ENCODE measurements around the gene ARSG. TPM values are rescaled to one million over a fixed set of nuclear protein-coding genes. Genes with fewer than 3 reads are reported as not detected.
"Not testable (repeated sequence)": the region's sequence is repeated elsewhere in the genome, so short reads cannot be mapped to it uniquely, and the experiment has no call there.

Gene ARSG
- polyA plus RNA-seq, 2 of the 4 experiments (the other 2 are of a cell fraction) = 0.57 to 1.7 TPM

DNA sequence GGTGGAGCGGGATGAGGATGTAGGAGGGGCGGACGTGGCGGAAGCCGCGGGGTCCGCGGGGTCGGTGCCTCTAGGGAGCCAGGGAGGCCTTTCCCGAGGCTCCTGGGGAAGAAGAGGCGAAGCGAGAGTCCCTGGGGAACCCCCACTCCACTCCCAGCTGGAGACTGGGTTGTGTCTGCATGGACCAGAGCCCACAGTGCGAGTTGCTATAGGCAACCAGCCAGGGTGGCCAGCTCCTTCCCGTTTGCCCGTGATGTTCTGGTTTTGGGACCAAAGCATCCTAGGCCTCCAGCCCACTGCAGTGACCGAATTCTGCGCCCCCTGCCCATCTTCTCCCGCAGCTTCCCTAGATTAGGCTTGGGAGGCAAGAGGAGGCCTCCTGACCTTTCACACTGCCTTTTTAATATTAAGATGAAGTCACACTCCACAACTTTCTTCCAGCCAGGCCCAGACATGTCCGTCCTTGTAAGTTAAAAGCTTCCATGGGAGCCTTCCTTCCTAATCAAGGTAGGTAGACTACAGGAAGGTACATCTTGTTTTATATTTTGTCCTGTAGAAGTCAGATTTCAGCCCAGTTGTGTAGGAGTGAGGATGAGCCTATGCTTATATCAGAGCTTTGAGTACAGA is 43.0 kb upstream of the ARSG start:
- H3K4me1 ChIP-seq = peaks cover 9% of the 10 kb centered on the region; the same call in 2 of the 3 replicates
- ChIA-PET CTCF (interaction anchor here (1.1 to 5.6 kb wide), 12 partner anchors 10 to 218 kb away, joined by 4 to 32 read pairs (median 10); no protein-coding TSS in a partner anchor), POLR2A (interaction anchor here (0.6 to 2.1 kb wide), 11 partner anchors 14 to 210 kb away, joined by 3 to 20 read pairs (median 4); partner anchors contain the start of genes ARSG, SLC16A6 and WIPI1)
- FAIRE-seq (no peak), DNase-seq (ENCODE audit: low read depth in 1 of 2, low spot score in 1 of 2) (peak in 1 of 2 experiments; percentile 42), ATAC-seq (peak; percentile 70 to 72)
- peak overlapping the region; percentile 87 to 94 for H3K27ac ChIP-seq
- H3K4me3 ChIP-seq = peak overlapping the region; percentile 67
- TF ChIP-seq KDM5A (IDR thresholded peaks at IDR 0.05) (peak; percentile 38; the same call in 1 of the 2 replicates), BCL3 (IDR thresholded peaks at IDR 0.05) (0 out of 3 replicates have a peak, but pooled peaks have one; percentile 17), CHD2 (IDR thresholded peaks at IDR 0.05; ENCODE audit: low read length, partially characterized antibody) (no peak), JUN (IDR thresholded peaks at IDR 0.05) (peak; percentile 19 to 68; a peak in 2 of 5 replicates), TFCP2L1 (CRISPR knock-in tag; IDR thresholded peaks at IDR 0.05) (0 out of 2 replicates have a peak, but pooled peaks have one; percentile 48)
- 3% methylated on average over 19 of the region's 19 CpGs for WGBS (ENCODE audit: missing lambda C conversion rate)
- H3K9me3 ChIP-seq = no peaks in the 10 kb centered on the region
- H3K4me2 ChIP-seq = peak overlapping the region; percentile 80

DNA sequence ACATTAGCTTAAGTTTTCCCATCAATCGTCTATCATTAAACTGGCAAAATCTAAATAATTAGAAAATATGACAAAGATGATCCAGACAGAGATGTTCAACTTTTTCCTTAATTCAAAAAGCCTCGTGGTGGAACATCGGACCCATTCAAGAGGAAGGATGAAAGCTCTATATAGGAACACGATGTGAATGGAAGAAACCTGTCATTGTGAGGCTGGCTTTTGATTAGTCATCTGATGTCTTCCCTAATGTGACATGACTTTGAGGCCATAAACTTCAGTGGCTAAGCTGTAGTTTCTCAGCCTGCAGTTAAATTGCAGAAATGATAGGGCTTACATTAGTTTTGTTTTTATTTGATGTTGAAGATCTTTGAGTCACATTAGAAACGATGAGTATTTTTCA is 42.4 kb upstream of the ARSG start:
- Histone ChIP-seq H3K4me3 (peak overlapping the region; percentile 67; the same call in 2 of the 3 replicates), H3K27ac (peak overlapping the region; percentile 87 to 94; a peak in 5 of 6 replicates), H3K4me1 (peaks cover 9% of the 10 kb centered on the region; the same call in 2 of the 3 replicates), H3K4me2 (peak overlapping the region; percentile 80), H3K9me3 (no peaks in the 10 kb centered on the region)
- POLR2A ChIA-PET = interaction anchor here (1.1 to 2.1 kb wide), 4 partner anchors 42 to 209 kb away, joined by 3 to 20 read pairs (median 5); partner anchors contain the start of genes ARSG, SLC16A6 and WIPI1
- CTCF ChIA-PET = interaction anchor here (1.0 to 5.6 kb wide), 11 partner anchors 9 to 239 kb away, joined by 3 to 32 read pairs (median 13); no protein-coding TSS in a partner anchor
- FAIRE-seq (peak; percentile 77), DNase-seq (ENCODE audit: low read depth in 1 of 2, low spot score in 1 of 2) (no peak), ATAC-seq (no peak)
- 66% methylated on average over 5 of the region's 5 CpGs for WGBS (ENCODE audit: missing lambda C conversion rate)
- TF ChIP-seq ESRRA (IDR thresholded peaks at IDR 0.05; ENCODE audit: borderline replicate concordance, low read length) (no peak), HEYL (CRISPR knock-in tag; IDR thresholded peaks at IDR 0.05) (no peak), FOSL2 (IDR thresholded peaks at IDR 0.05) (no peak), FOSL2 (CRISPR knock-in tag; IDR thresholded peaks at IDR 0.05) (0 out of 2 replicates have a peak, but pooled peaks have one; percentile 13), NFE2L2 (conservative IDR thresholded peaks at IDR 0.05; ENCODE audit: low read length) (no peak), ZFP36 (IDR thresholded peaks at IDR 0.05; ENCODE audit: borderline replicate concordance, partially characterized antibody) (no peak), ZNF302 (CRISPR knock-in tag; IDR thresholded peaks at IDR 0.05) (no peak), NPAS2 (CRISPR knock-in tag; IDR thresholded peaks at IDR 0.05; ENCODE audit: borderline replicate concordance) (no peak)
- TF ChIP-seq, protein P1, sequence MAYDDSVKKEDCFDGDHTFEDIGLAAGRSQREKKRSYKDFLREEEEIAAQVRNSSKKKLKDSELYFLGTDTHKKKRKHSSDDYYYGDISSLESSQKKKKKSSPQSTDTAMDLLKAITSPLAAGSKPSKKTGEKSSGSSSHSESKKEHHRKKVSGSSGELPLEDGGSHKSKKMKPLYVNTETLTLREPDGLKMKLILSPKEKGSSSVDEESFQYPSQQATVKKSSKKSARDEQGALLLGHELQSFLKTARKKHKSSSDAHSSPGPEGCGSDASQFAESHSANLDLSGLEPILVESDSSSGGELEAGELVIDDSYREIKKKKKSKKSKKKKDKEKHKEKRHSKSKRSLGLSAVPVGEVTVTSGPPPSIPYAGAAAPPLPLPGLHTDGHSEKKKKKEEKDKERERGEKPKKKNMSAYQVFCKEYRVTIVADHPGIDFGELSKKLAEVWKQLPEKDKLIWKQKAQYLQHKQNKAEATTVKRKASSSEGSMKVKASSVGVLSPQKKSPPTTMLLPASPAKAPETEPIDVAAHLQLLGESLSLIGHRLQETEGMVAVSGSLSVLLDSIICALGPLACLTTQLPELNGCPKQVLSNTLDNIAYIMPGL (CRISPR knock-in tag; IDR thresholded peaks at IDR 0.05; ENCODE audit: borderline replicate concordance) = no peak

DNA sequence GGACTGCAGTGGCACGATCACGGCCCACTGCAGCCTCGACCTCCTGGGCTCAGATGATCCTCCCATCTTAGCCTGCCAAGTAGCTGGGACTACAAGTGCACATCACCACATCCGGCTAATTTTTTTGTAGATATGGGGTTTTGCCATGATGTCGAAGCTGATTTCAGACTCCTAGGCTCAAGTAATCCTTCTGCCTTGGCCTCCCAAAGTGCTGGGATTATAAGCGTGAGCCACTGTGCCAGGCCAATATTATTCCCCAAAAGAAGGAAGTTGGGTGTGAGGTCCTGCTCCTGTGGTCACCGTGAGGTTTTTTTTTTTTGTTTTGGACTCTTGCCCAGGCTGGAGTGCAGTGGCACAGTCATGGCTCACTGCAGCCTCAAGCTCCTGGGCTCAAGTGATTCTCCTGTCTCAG is 41.9 kb upstream of the ARSG start:
- FAIRE-seq = no peak
- POLR2A ChIA-PET = no interaction called here
- ATAC-seq = no peak
- Histone ChIP-seq H3K9me3 (no peaks in the 10 kb centered on the region), H3K4me3 (no peak overlapping the region), H3K4me2 (peak overlapping the region; percentile 80), H3K4me1 (peaks cover 9% of the 10 kb centered on the region; the same call in 2 of the 3 replicates), H3K27ac (no peak overlapping the region)
- TF ChIP-seq NR3C1 (IDR thresholded peaks at IDR 0.05) (no peak), KDM1A (IDR thresholded peaks at IDR 0.05; ENCODE audit: low read depth) (no peak), CHD2 (IDR thresholded peaks at IDR 0.05; ENCODE audit: low read length, partially characterized antibody) (no peak), NPAS2 (CRISPR knock-in tag; IDR thresholded peaks at IDR 0.05; ENCODE audit: borderline replicate concordance) (no peak), SREBF2 (IDR thresholded peaks at IDR 0.05) (no peak), RFX5 (IDR thresholded peaks at IDR 0.05) (no peak), RARB (CRISPR knock-in tag; IDR thresholded peaks at IDR 0.05) (no peak), RNF2 (IDR thresholded peaks at IDR 0.05; ENCODE audit: borderline replicate concordance, low read depth) (no peak), ZNF302 (CRISPR knock-in tag; IDR thresholded peaks at IDR 0.05) (no peak), FOXS1 (CRISPR knock-in tag; IDR thresholded peaks at IDR 0.05) (no peak), E2F6 (IDR thresholded peaks at IDR 0.05; ENCODE audit: borderline replicate concordance, low read depth) (no peak), JUNB (IDR thresholded peaks at IDR 0.05) (no peak), HEYL (CRISPR knock-in tag; IDR thresholded peaks at IDR 0.05) (no peak), BHLHE40 (IDR thresholded peaks at IDR 0.05; ENCODE audit: low read depth, low read length) (no peak)
- TF ChIP-seq, protein P2, sequence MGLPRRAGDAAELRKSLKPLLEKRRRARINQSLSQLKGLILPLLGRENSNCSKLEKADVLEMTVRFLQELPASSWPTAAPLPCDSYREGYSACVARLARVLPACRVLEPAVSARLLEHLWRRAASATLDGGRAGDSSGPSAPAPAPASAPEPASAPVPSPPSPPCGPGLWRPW (IDR thresholded peaks at IDR 0.05) = no peak
- WGBS (ENCODE audit: missing lambda C conversion rate) = 86% methylated on average over 7 of the region's 7 CpGs
- no peak for DNase-seq (ENCODE audit: low read depth in 1 of 2, low spot score in 1 of 2)
- CTCF ChIA-PET = interaction anchor here (1.0 to 5.6 kb wide), 10 partner anchors 12 to 239 kb away, joined by 3 to 32 read pairs (median 15); no protein-coding TSS in a partner anchor

DNA sequence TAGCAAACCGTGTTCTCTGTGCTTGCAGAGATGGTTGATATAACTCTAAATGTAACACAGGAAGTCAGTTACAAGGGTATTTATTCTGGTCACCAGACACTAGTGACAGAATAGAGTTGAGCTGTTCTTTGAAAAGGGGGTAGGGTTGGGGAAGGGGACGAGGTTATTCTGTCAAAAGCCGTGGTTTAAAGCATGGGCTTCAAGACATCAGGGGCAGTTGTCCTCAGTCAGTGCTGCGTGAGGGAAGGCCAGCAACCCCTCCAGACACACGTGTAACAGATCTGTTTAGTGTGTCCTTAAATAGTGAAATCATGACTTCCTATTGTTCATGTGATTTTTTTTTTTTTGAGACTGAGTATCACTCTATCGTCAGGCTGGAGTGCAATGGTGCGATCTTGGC is 37.9 kb upstream of the ARSG start:
- DNase-seq (ENCODE audit: low read depth in 1 of 2, low spot score in 1 of 2); H3K4me3 ChIP-seq; ATAC-seq; H3K4me1 ChIP-seq; H3K4me2 ChIP-seq; H3K9me3 ChIP-seq; FAIRE-seq; POLR2A ChIA-PET; H3K27ac ChIP-seq: not testable (repeated sequence)
- CTCF ChIA-PET = interaction anchor here (0.7 to 3.0 kb wide), 5 partner anchors 9 to 179 kb away, joined by 3 to 17 read pairs (median 4); no protein-coding TSS in a partner anchor
- WGBS (ENCODE audit: missing lambda C conversion rate) = 91% methylated on average over 7 of the region's 7 CpGs
